GM23248 (cell line): ENCODE results near the gene DENND1C. TPM values are rescaled to one million over a fixed set of nuclear protein-coding genes. Genes with fewer than 3 reads are reported as not detected.

Experiments
- DNase-seq: peaks from one replicate; pipeline ENCODE4 v3.0.0-alpha.2; 2015
- H2AFZ ChIP-seq: fragments of 200-600 bp; sonication (generic); 2 replicates; pipeline ENCODE4 v1.6.1; 2016; ENCODE audit warnings: antibody characterized with exemption
- H3F3A ChIP-seq: fragments of 200-600 bp; sonication (generic); 2 replicates; pipeline ENCODE4 v1.6.1; 2016; ENCODE audit warnings: mild to moderate bottlenecking, antibody characterized with exemption, mixed run types; ENCODE audit not compliant: insufficient read depth
- H3K27ac ChIP-seq: fragments of 200-600 bp; sonication (generic); 2 replicates; pipeline ENCODE4 v1.5.1; 2016; ENCODE audit warnings: mild to moderate bottlenecking
- H3K27me3 ChIP-seq: fragments of 200-600 bp; sonication (generic); replicated peaks from 2 replicates; pipeline ENCODE4 v1.6.1; 2016; ENCODE audit warnings: mild to moderate bottlenecking; ENCODE audit not compliant: insufficient read depth
- H3K36me3 ChIP-seq: fragments of 200-600 bp; sonication (generic); 2 replicates; pipeline ENCODE4 v1.6.1; 2016; ENCODE audit warnings: low read depth, mild to moderate bottlenecking
- H3K4me1 ChIP-seq: fragments of 200-600 bp; sonication (generic); 2 replicates; pipeline ENCODE4 v1.6.1; 2016; ENCODE audit warnings: mild to moderate bottlenecking; ENCODE audit not compliant: insufficient read depth
- H3K4me2 ChIP-seq: fragments of 200-600 bp; sonication (generic); one replicate; pipeline ENCODE4 v1.6.1; 2016; ENCODE audit warnings: mild to moderate bottlenecking; ENCODE audit not compliant: unreplicated experiment
- H3K4me3 ChIP-seq: fragments of 200-600 bp; sonication (generic); 2 replicates; pipeline ENCODE4 v1.5.1; 2016; ENCODE audit warnings: mild to moderate bottlenecking
- H3K79me2 ChIP-seq: fragments of 200-600 bp; sonication (generic); 2 replicates; pipeline ENCODE4 v1.6.1; 2016; ENCODE audit warnings: mild to moderate bottlenecking; ENCODE audit not compliant: insufficient read depth
- H3K9ac ChIP-seq: fragments of 200-600 bp; sonication (generic); 2 replicates; pipeline ENCODE4 v1.6.1; 2016; ENCODE audit warnings: mild to moderate bottlenecking
- H3K9me2 ChIP-seq: fragments of 200-600 bp; sonication (generic); 2 replicates; pipeline ENCODE4 v1.6.1; 2016; ENCODE audit warnings: mixed run types, mild to moderate bottlenecking, moderate library complexity; ENCODE audit not compliant: insufficient read depth
- H3K9me3 ChIP-seq: fragments of 200-600 bp; sonication (generic); one replicate; pipeline ENCODE4 v1.6.1; 2017; ENCODE audit warnings: low read depth
- H4K20me1 ChIP-seq: fragments of 200-600 bp; sonication (generic); 2 replicates; pipeline ENCODE4 v1.6.0; 2016; ENCODE audit not compliant: insufficient read depth
- EZH2 ChIP-seq: fragments of 200-600 bp; sonication (generic); IDR thresholded peaks from 2 replicates; pipeline ENCODE4 v1.6.1; 2018; ENCODE audit warnings: antibody characterized with exemption, mild to moderate bottlenecking; ENCODE audit not compliant: insufficient read depth, poor library complexity, severe bottlenecking
- EZH2phosphoT487 ChIP-seq: fragments of 200-600 bp; sonication (generic); IDR thresholded peaks from 2 replicates; pipeline ENCODE4 v1.6.1; 2018; ENCODE audit warnings: antibody characterized with exemption, moderate library complexity, mild to moderate bottlenecking, low read depth; ENCODE audit not compliant: insufficient read depth
- WGBS, 2 experiments: methylation state at CpG; one replicate each; pipeline ENCODE4 v1.1.6; 2015 to 2017; ENCODE audit warnings: low lambda C conversion rate in 2 of 2, low coverage in 1 of 2; ENCODE audit errors: missing lambda C conversion rate in 2 of 2; 5-methylcytosine and 5-hydroxymethylcytosine counted together
- in situ Hi-C: fragments of 300-500 bp; cut with MboI; formaldehyde crosslinking; loops from 2 replicates; pipeline ENCODE4 v1.15.0; 2020
- polyA plus RNA-seq: library from polyadenylated mRNA; unstranded; fragments of >200 nt; fragmentation: Nextera tagmentation; extraction: Ambion mirVana; gene quantifications from 2 replicates; pipeline ENCODE4 v1.2.1, GENCODE V29; 2016
- total RNA-seq: library from RNA; depleted of rRNA; stranded (reverse); fragments of >200 nt; shearing (Covaris generic); gene quantifications from 2 replicates; pipeline ENCODE4 v1.2.3, GENCODE V29; 2014

The DENND1C gene
- total and polyA plus RNA-seq, 2 experiments from 2014 or later = not detected

- H3F3A ChIP-seq = no peaks in the 10 kb centered on the region
- H3K4me1 ChIP-seq = no peaks in the 10 kb centered on the region
- no peak overlapping the region for H3K4me2 ChIP-seq
- no peak overlapping the region for H3K4me3 ChIP-seq
- H2AFZ ChIP-seq = no peak overlapping the region
- H3K9me2 ChIP-seq = no peaks in the 10 kb centered on the region
- no peak overlapping the region for H3K9ac ChIP-seq
- H3K9me3 ChIP-seq = no peaks in the 10 kb centered on the region
- H3K79me2 ChIP-seq = no peaks in the 10 kb centered on the region
- no peaks in the 10 kb centered on the region for H3K36me3 ChIP-seq
- no peaks in the 10 kb centered on the region for H4K20me1 ChIP-seq
- WGBS, 2 experiments = 57 to 64% methylated on average over 13 to 14 of the region's 14 CpGs
- H3K27ac ChIP-seq = no peak overlapping the region
- no peak for DNase-seq
- peaks cover 23% of the 10 kb centered on the region for H3K27me3 ChIP-seq
- in situ Hi-C loops = no loop called here
- TF ChIP-seq EZH2 (no peak), EZH2phosphoT487 (no peak)
Measured at GRCh38 chr19:6471076-6471475, 10.5 kb downstream of the DENND1C start.

DNA sequence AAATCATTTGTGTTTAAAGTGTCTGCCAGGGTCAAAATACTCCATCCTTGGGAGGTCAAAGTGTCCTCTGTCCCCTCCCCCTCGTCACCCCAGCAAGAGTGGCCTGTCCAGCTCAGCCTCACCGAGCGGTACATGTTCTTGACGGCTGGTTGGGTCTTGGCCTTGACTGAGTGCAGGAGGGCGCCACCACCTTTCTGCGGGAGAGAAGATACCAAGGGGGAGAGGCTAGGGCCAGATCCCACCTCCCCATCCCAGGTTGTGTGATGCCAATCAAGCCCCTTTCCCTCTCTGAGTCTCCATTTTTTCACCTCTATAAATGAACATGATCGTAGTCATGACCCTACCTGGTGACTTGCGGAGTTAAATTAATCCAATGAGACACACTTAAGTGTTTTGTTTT is 11.4 kb downstream of the DENND1C start:
- no peak for DNase-seq
- Histone ChIP-seq H3K27me3 (peaks cover 22% of the 10 kb centered on the region), H3K36me3 (no peaks in the 10 kb centered on the region), H3K79me2 (no peaks in the 10 kb centered on the region), H3K27ac (no peak overlapping the region), H3K9me3 (no peaks in the 10 kb centered on the region), H3F3A (no peaks in the 10 kb centered on the region), H4K20me1 (no peaks in the 10 kb centered on the region), H3K9me2 (no peaks in the 10 kb centered on the region), H3K4me2 (no peak overlapping the region), H3K9ac (no peak overlapping the region), H3K4me3 (no peak overlapping the region), H3K4me1 (no peaks in the 10 kb centered on the region), H2AFZ (no peak overlapping the region)
- 71 to 74% methylated on average over 8 of the region's 8 CpGs for WGBS, 2 experiments
- in situ Hi-C loops = no loop called here
- no peak for TF ChIP-seq EZH2
- TF ChIP-seq EZH2phosphoT487 = no peak

GRCh38 chr19:6467384-6467783 is 14.2 kb downstream of the DENND1C start:
- Histone ChIP-seq H2AFZ (no peak overlapping the region), H4K20me1 (no peaks in the 10 kb centered on the region), H3K27ac (no peak overlapping the region), H3K4me2 (no peak overlapping the region), H3K9me2 (no peaks in the 10 kb centered on the region), H3K9me3 (no peaks in the 10 kb centered on the region), H3K9ac (no peak overlapping the region), H3K4me1 (no peaks in the 10 kb centered on the region), H3K4me3 (no peak overlapping the region), H3K79me2 (no peaks in the 10 kb centered on the region), H3F3A (no peaks in the 10 kb centered on the region), H3K27me3 (peaks cover 18% of the 10 kb centered on the region), H3K36me3 (no peaks in the 10 kb centered on the region)
- in situ Hi-C loops = no loop called here
- TF ChIP-seq EZH2phosphoT487 (no peak), EZH2 (no peak)
- DNase-seq = no peak
- whole genome bisulfite sequencing, 2 experiments = 34 to 41% methylated on average over 8 of the region's 8 CpGs

DNA sequence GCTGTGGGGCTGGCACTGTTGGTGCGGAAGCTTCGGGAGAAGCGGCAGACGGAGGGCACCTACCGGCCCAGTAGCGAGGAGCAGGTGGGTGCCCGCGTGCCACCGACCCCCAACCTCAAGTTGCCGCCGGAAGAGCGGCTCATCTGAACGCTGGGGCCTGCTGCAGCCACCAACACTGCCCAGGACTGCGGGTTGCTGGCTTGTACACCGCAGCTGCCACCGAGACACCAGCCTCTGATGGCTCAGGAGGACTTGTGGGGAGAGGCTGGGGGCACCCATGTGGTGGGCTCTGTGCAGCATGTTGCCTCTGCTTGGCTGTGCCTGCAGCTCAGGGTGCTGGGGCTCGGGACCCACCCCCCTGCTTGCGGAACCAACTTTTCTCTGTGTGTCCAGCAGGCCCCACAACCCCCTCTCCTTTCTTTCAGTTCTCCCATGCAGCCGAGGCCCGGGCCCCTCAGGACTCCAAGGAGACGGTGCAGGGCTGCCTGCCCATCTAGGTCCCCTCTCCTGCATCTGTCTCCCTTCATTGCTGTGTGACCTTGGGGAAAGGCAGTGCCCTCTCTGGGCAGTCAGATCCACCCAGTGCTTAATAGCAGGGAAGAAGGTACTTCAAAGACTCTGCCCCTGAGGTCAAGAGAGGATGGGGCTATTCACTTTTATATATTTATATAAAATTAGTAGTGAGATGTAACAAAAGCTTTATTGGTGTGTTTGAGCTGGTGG is 14.9 kb downstream of the DENND1C start:
- no peaks in the 10 kb centered on the region for H3K36me3 ChIP-seq
- TF ChIP-seq EZH2phosphoT487 = no peak
- no peak for TF ChIP-seq EZH2
- H4K20me1 ChIP-seq = no peaks in the 10 kb centered on the region
- no peak overlapping the region for H2AFZ ChIP-seq
- WGBS, 2 experiments = 77 to 83% methylated on average over 20 to 21 of the region's 21 CpGs
- no peaks in the 10 kb centered on the region for H3K9me3 ChIP-seq
- in situ Hi-C loops = no loop called here
- no peak overlapping the region for H3K9ac ChIP-seq
- H3K4me2 ChIP-seq = no peak overlapping the region
- no peak for DNase-seq
- no peak overlapping the region for H3K4me3 ChIP-seq
- H3K27ac ChIP-seq = no peak overlapping the region
- peaks cover 18% of the 10 kb centered on the region for H3K27me3 ChIP-seq
- H3K4me1 ChIP-seq = no peaks in the 10 kb centered on the region
- H3F3A ChIP-seq = no peaks in the 10 kb centered on the region
- no peaks in the 10 kb centered on the region for H3K9me2 ChIP-seq
- H3K79me2 ChIP-seq = no peaks in the 10 kb centered on the region
